Upper lobe of left lung (tissue), 4 donors: ENCODE data around the gene YIF1B.

Experiments used
- CTCF ChIP-seq, 6 experiments: fragments of 450-650 bp in 4 of 6; fragments of 200-600 bp in 2 of 6; sonication (generic) in 2 of 6; IDR thresholded peaks; one replicate each; pipeline ENCODE4 v1.5.1; 2016 to 2019; ENCODE audit warnings: antibody characterized with exemption in 6 of 6
- POLR2A ChIP-seq, 4 donors: fragments of 450-650 bp; IDR thresholded peaks; one replicate each; pipeline ENCODE4 v1.5.1; 2016 to 2017; ENCODE audit warnings: antibody characterized with exemption in 4 of 4, mild to moderate bottlenecking in 2 of 4
- POLR2AphosphoS5 ChIP-seq, 2 donors: sonication (generic); formaldehyde crosslinking; IDR thresholded peaks; one replicate each; pipeline ENCODE4 v1.5.1; 2017; ENCODE audit warnings: antibody characterized with exemption in 2 of 2

GRCh38 chr19:38274739-38275138, 41.0 kb downstream of the YIF1B start:
- TF ChIP-seq POLR2A (IDR thresholded peaks at IDR 0.05) (no peak), CTCF (IDR thresholded peaks at IDR 0.05) (no peak), POLR2AphosphoS5 (IDR thresholded peaks at IDR 0.05) (no peak)
